OCI-LY3 (cell line): ENCODE data around the gene ADAM8.

Source experiments
- CTCF ChIP-seq: fragments of 200-600, 300-600 bp; sonication (generic); IDR thresholded peaks from 2 replicates; pipeline ENCODE4 v1.5.1; 2014; ENCODE audit warnings: antibody characterized with exemption, low read length, low read depth
- EZH2phosphoT487 ChIP-seq: fragments of 200-600 bp; shearing (Covaris generic); IDR thresholded peaks from 2 replicates; pipeline ENCODE4 v1.6.1; 2018; ENCODE audit warnings: antibody characterized with exemption, mixed run types, low read depth

- TF ChIP-seq CTCF (no peak), EZH2phosphoT487 (no peak)
Measured at GRCh38 chr10:133293810-133294119, 17.1 kb upstream of the ADAM8 start.
